Measurements from ENCODE around the gene FIP1L1.

FIP1L1 gene

DNA sequence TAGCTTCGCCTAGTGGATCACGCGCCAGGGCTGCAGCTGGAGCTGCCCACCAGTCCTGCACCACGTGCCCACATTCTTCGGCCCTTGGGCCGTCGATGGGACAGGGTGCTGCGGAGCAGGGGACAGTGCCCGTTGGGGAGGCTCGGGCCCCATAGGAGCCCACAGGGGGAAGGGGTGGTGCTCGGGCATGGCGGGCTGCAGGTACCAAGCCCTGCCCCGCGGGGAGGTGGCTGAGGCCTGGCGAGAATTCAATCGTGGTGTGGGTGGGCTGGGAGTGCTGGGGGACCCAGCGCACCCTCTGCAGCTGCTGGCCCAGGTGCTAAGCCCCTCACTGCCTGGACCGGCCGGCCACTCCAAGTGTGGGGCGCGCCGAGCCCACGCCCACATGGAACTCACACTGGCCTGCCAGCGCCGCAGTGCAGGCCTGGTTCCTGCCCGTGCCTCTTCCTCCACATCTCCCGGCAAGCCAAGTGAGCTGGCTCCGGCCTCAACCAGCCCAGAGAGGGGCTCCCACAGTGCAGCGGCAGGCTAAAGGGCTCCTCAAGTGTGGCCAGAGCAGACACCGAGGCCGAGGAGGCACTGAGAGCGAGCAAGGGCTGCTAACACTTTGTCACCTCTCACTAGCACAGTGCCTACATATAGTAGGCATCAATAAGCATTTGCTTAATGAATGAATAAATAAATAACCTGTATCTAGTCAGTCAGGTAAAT, 23.3 kb upstream of the FIP1L1 start:
- POLR2A ChIA-PET, result interaction anchor here (1.6 kb wide), 1 partner anchor 12 kb away, joined by 4 read pairs; the partner anchor contains the start of gene SCFD2
- no peak for TF ChIP-seq ARNT (IDR thresholded peaks at IDR 0.05)
- TF ChIP-seq ELF4 (IDR thresholded peaks at IDR 0.05), result no peak
- TF ChIP-seq BHLHE40 (IDR thresholded peaks at IDR 0.05; ENCODE audit: borderline replicate concordance), result no peak
- TF ChIP-seq SUZ12 (IDR thresholded peaks at IDR 0.05), result no peak
- CTCF ChIA-PET, result no interaction called here
- DNase-seq (ENCODE audit: extremely low spot score), result no peak

DNA sequence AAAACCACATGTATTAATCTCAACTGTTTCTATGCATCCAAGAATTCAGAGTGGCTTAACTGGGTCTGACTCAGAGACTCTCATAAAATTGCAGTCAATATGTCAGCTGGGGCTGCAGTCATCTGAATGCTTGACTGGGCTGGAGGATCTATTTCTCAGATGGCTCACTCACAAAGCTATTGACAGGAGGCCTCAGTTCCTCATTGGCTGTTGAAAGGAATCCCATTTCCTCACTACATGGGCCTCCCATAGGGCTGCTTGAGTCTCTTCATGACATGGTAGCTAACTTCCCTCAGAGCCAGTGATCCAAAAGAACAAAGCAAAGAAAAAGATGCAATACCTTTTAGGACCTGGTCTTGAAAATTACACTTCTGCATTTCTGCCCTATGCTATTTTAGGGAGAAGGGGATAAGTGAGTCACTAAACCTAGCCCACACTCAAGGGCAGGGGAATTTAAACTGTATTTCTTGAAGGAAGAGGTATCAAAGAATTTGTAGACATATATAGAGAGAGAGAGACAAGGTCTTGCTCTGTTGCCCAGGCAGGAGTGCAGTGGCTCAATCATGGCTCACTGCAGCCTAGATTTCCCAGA, 21.4 kb upstream of the FIP1L1 start:
- no peak for DNase-seq (ENCODE audit: extremely low spot score)
- CTCF ChIA-PET, result no interaction called here
- POLR2A ChIA-PET, result interaction anchor here (1.6 kb wide), 1 partner anchor 10 kb away, joined by 4 read pairs; the partner anchor contains the start of gene SCFD2
- TF ChIP-seq, protein P1, sequence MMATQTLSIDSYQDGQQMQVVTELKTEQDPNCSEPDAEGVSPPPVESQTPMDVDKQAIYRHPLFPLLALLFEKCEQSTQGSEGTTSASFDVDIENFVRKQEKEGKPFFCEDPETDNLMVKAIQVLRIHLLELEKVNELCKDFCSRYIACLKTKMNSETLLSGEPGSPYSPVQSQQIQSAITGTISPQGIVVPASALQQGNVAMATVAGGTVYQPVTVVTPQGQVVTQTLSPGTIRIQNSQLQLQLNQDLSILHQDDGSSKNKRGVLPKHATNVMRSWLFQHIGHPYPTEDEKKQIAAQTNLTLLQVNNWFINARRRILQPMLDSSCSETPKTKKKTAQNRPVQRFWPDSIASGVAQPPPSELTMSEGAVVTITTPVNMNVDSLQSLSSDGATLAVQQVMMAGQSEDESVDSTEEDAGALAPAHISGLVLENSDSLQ (IDR thresholded peaks at IDR 0.05), result no peak
- TF ChIP-seq FOXA1 (IDR thresholded peaks at IDR 0.05) (no peak), L3MBTL2 (conservative IDR thresholded peaks at IDR 0.05) (no peak), HDGF (IDR thresholded peaks at IDR 0.05; ENCODE audit: borderline replicate concordance) (no peak)

DNA sequence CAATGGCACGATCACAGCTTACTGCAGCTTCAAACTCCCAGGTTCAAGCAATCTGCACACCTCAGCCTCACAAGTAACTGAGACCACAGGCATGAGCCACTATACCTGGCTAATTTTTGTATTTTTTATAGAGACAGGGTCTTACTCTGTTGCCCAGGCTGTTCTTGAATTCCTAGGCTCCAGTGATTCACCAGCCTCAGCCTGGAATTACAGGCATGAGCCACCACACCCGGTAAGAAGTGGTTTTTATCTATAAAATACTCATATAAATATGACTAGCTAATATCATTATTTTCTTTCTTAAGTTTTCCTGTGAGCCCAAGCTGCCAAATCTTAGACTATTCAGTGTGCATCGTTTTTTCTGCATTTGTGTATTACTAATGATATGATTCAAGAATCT, 16.0 kb upstream of the FIP1L1 start:
- POLR2A ChIA-PET, result no interaction called here
- no peak for DNase-seq (ENCODE audit: extremely low spot score)
- TF ChIP-seq SP1 (IDR thresholded peaks at IDR 0.05) (no peak), ELF4 (IDR thresholded peaks at IDR 0.05) (no peak), CTBP1 (IDR thresholded peaks at IDR 0.05; ENCODE audit: borderline replicate concordance) (no peak), BHLHE40 (IDR thresholded peaks at IDR 0.05; ENCODE audit: borderline replicate concordance) (no peak)
- CTCF ChIA-PET, result no interaction called here

DNA sequence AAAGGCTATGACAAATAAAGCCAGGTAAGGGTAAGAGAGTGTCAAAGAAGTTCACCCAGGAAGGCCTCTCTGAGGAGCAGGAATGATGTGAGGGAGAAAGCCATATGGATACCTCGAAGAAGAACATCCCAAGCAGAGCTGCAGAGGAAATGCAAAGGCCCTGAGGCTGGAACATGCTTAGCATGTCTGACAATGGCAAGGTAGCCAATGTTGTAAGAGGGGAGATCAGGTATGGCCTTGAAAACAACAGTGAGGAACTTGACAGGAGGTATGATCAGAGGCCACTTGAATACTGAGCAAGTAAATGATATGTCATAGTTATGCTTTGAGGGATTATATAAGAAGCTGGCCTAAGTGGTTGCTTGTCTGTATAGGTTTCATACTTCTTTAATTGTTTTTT, 15.3 kb upstream of the FIP1L1 start:
- no peak for DNase-seq (ENCODE audit: extremely low spot score)
- ChIA-PET CTCF (no interaction called here), POLR2A (no interaction called here)
- TF ChIP-seq, protein P1 (IDR thresholded peaks at IDR 0.05), result no peak
- TF ChIP-seq FOXM1 (IDR thresholded peaks at IDR 0.05; ENCODE audit: borderline replicate concordance) (no peak), SP1 (IDR thresholded peaks at IDR 0.05) (no peak), ZNF384 (IDR thresholded peaks at IDR 0.05) (no peak)

DNA sequence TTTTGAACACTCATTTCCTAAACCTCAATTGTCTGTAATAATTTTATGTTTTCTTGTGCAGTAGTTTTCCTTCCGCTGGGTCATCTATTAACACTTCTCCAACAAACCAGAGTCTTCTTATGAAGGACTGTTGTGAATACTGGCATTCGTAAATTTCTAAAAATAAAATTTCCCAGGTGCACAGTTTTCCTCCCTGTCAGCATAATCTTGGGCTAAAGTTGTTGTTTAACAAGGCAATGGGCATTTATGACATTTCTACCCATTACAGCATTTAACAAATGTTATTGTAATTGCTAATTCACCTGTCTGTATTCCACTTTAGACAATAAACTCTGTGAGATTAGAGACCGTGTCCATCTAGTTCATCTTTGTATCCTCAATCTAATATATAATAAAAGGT, 12.8 kb upstream of the FIP1L1 start:
- TF ChIP-seq FOXA1 (IDR thresholded peaks at IDR 0.05) (no peak), TARDBP (IDR thresholded peaks at IDR 0.05) (no peak), FOXK2 (IDR thresholded peaks at IDR 0.05) (no peak), SUZ12 (IDR thresholded peaks at IDR 0.05) (no peak), L3MBTL2 (conservative IDR thresholded peaks at IDR 0.05) (no peak), BHLHE40 (IDR thresholded peaks at IDR 0.05; ENCODE audit: borderline replicate concordance) (no peak), ARNT (IDR thresholded peaks at IDR 0.05) (no peak), LEF1 (IDR thresholded peaks at IDR 0.05; ENCODE audit: borderline replicate concordance) (no peak), NFRKB (IDR thresholded peaks at IDR 0.05) (no peak), SP1 (IDR thresholded peaks at IDR 0.05) (no peak), CTBP1 (IDR thresholded peaks at IDR 0.05; ENCODE audit: borderline replicate concordance) (no peak), ZNF384 (IDR thresholded peaks at IDR 0.05) (no peak), ELF4 (IDR thresholded peaks at IDR 0.05) (no peak), FOXM1 (IDR thresholded peaks at IDR 0.05; ENCODE audit: borderline replicate concordance) (no peak), HDGF (IDR thresholded peaks at IDR 0.05; ENCODE audit: borderline replicate concordance) (no peak)
- TF ChIP-seq, protein P1 (IDR thresholded peaks at IDR 0.05), result no peak
- ChIA-PET POLR2A (interaction anchor here (1.9 kb wide), 1 partner anchor 12 kb away, joined by 14 read pairs; the partner anchor contains the start of gene FIP1L1), CTCF (no interaction called here)
- DNase-seq (ENCODE audit: extremely low spot score), result no peak

DNA sequence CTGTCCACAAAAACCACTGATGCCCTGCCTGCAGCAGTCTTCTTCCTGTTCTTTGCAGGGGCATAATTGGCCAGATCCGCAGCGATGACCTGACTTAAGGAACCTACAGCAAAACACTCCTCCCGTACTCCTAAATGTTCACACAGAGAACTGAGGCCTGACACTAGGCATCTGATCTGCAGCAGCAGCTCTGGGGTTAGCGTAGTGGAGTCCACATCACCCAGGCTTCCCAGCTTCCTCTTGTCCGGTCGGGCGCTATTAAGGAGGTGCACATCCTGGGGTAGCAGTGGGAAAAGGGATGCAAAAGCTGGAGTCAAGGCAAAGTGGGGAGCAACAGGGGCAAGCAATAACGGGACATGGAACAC, 12.3 kb upstream of the FIP1L1 start:
- CTCF ChIA-PET, result no interaction called here
- DNase-seq (ENCODE audit: extremely low spot score), result peak; percentile 42
- POLR2A ChIA-PET, result interaction anchor here (1.9 kb wide), 1 partner anchor 12 kb away, joined by 14 read pairs; the partner anchor contains the start of gene FIP1L1

More for the DNA sequence above, 12.3 kb upstream of the FIP1L1 start:
- TF ChIP-seq ARNT (IDR thresholded peaks at IDR 0.05), result no peak
- no peak for TF ChIP-seq SP1 (IDR thresholded peaks at IDR 0.05)
- TF ChIP-seq L3MBTL2 (conservative IDR thresholded peaks at IDR 0.05), result no peak
- no peak for TF ChIP-seq FOXK2 (IDR thresholded peaks at IDR 0.05)
- no peak for TF ChIP-seq NFRKB (IDR thresholded peaks at IDR 0.05)
- TF ChIP-seq CTBP1 (IDR thresholded peaks at IDR 0.05; ENCODE audit: borderline replicate concordance), result no peak
- TF ChIP-seq LEF1 (IDR thresholded peaks at IDR 0.05; ENCODE audit: borderline replicate concordance), result no peak
- TF ChIP-seq ELF4 (IDR thresholded peaks at IDR 0.05), result no peak
- no peak for TF ChIP-seq BHLHE40 (IDR thresholded peaks at IDR 0.05; ENCODE audit: borderline replicate concordance)
- no peak for TF ChIP-seq SUZ12 (IDR thresholded peaks at IDR 0.05)
- TF ChIP-seq FOXM1 (IDR thresholded peaks at IDR 0.05; ENCODE audit: borderline replicate concordance), result no peak
- TF ChIP-seq HDGF (IDR thresholded peaks at IDR 0.05; ENCODE audit: borderline replicate concordance), result no peak
- TF ChIP-seq, protein P1 (IDR thresholded peaks at IDR 0.05), result no peak
